Parathyroid adenoma (tissue), 2 donors: ENCODE data around the gene XRCC1.
A peak's percentile ranks its signal among the peaks of the same experiment; 100 is the strongest.
"Not testable (repeated sequence)": the region's sequence is repeated elsewhere in the genome, so short reads cannot be mapped to it uniquely, and the experiment has no call there.

Source experiments
- H2AFZ ChIP-seq: fragments of 300-600 bp; sonication (generic); one replicate; pipeline ENCODE4 v1.7.0; 2017; ENCODE audit warnings: antibody characterized with exemption, mild to moderate bottlenecking
- H3K27ac ChIP-seq: fragments of 300-600 bp; sonication (generic); one replicate; pipeline ENCODE4 v1.7.0; 2017
- H3K27me3 ChIP-seq: fragments of 300-600 bp; sonication (generic); one replicate; pipeline ENCODE4 v1.7.0; 2017; ENCODE audit warnings: low read length; ENCODE audit not compliant: control insufficient read depth, insufficient read depth
- H3K36me3 ChIP-seq: fragments of 300-600 bp; sonication (generic); one replicate; pipeline ENCODE4 v1.7.0; 2017; ENCODE audit warnings: low read length; ENCODE audit not compliant: control insufficient read depth, insufficient read depth
- H3K4me1 ChIP-seq: fragments of 300-600 bp; sonication (generic); one replicate; pipeline ENCODE4 v1.7.0; 2017; ENCODE audit warnings: control low read depth
- H3K4me2 ChIP-seq: fragments of 300-600 bp; sonication (generic); one replicate; pipeline ENCODE4 v1.7.0; 2017; ENCODE audit warnings: low read length
- H3K4me3 ChIP-seq: fragments of 300-600 bp; sonication (generic); one replicate; pipeline ENCODE4 v1.7.0; 2017; ENCODE audit warnings: low read depth, low read length
- H3K79me2 ChIP-seq: fragments of 300-600 bp; sonication (generic); one replicate; pipeline ENCODE4 v1.7.0; 2017; ENCODE audit warnings: control low read depth
- H3K9ac ChIP-seq: fragments of 300-600 bp; sonication (generic); one replicate; pipeline ENCODE4 v1.7.0; 2017; ENCODE audit warnings: mild to moderate bottlenecking
- H3K9me3 ChIP-seq: fragments of 300-600 bp; sonication (generic); one replicate; pipeline ENCODE4 v1.7.0; 2017; ENCODE audit warnings: low read length; ENCODE audit not compliant: control insufficient read depth
- CTCF ChIP-seq: fragments of 300-600 bp; sonication (generic); IDR thresholded peaks from one replicate; pipeline ENCODE4 v1.7.0; 2017; ENCODE audit warnings: antibody characterized with exemption, mild to moderate bottlenecking
- donor health status: primary hyperparathyroidism.

The XRCC1 gene

GRCh38 chr19:43526884-43527859 is 48.2 kb downstream of the XRCC1 start, which contains the start of gene ETHE1:
Gene ETHE1 (minus strand): TSS chr19:43527201. CDS start chr19:43527177, 24 bp downstream.
- Histone ChIP-seq H3K79me2 (no peaks in the 10 kb centered on the region), H2AFZ (peak within 1 kb of the TSS; percentile 96), H3K4me2 (peak within 1 kb of the TSS; percentile 94)

GRCh38 chr19:43525836-43526771 is 49.2 kb downstream of the XRCC1 start:
- peaks cover 5% of the 10 kb centered on the region for H3K4me1 ChIP-seq
- H3K4me2 ChIP-seq, result peak overlapping the region; percentile 94
- H3K9ac ChIP-seq, result peak overlapping the region; percentile 68
- peak overlapping the region; percentile 96 for H2AFZ ChIP-seq
- no peaks in the 10 kb centered on the region for H3K9me3 ChIP-seq
- H3K79me2 ChIP-seq, result no peaks in the 10 kb centered on the region
- H3K27ac ChIP-seq, result peak overlapping the region; percentile 58
- no peaks in the 10 kb centered on the region for H3K36me3 ChIP-seq
- no peaks in the 10 kb centered on the region for H3K27me3 ChIP-seq
- peak overlapping the region; percentile 73 for H3K4me3 ChIP-seq
- no peak for TF ChIP-seq CTCF

More at GRCh38 chr19:43526884-43527859, 48.2 kb downstream of the XRCC1 start, which contains the start of gene ETHE1:
- H3K27ac ChIP-seq, result peak within 1 kb of the TSS; percentile 58
- H3K9me3 ChIP-seq, result no peaks in the 10 kb centered on the region
- no peaks in the 10 kb centered on the region for H3K36me3 ChIP-seq
- no peaks in the 10 kb centered on the region for H3K27me3 ChIP-seq
- H3K9ac ChIP-seq, result peak within 1 kb of the TSS; percentile 68
- no peak for TF ChIP-seq CTCF
- H3K4me3 ChIP-seq, result peak within 1 kb of the TSS; percentile 73
- peaks cover 6% of the 10 kb centered on the region for H3K4me1 ChIP-seq

- H3K36me3 ChIP-seq, result no peaks in the 10 kb centered on the region
- peaks cover 5% of the 10 kb centered on the region for H3K4me1 ChIP-seq
- H3K79me2 ChIP-seq, result no peaks in the 10 kb centered on the region
- peak overlapping the region; percentile 73 for H3K4me3 ChIP-seq
- no peaks in the 10 kb centered on the region for H3K27me3 ChIP-seq
- TF ChIP-seq CTCF, result no peak
- peak overlapping the region; percentile 94 for H3K4me2 ChIP-seq
- no peak overlapping the region for H3K9ac ChIP-seq
- peak overlapping the region; percentile 34 for H2AFZ ChIP-seq
- no peaks in the 10 kb centered on the region for H3K9me3 ChIP-seq
- peak overlapping the region; percentile 51 for H3K27ac ChIP-seq
These were observed 50.1 kb downstream of the XRCC1 start for GRCh38 chr19:43524922-43525835.

- H3K27ac ChIP-seq, H3K9ac ChIP-seq: not testable (repeated sequence)
These were observed 51.6 kb downstream of the XRCC1 start for GRCh38 chr19:43523696-43524095.

More at GRCh38 chr19:43523696-43524095, 51.6 kb downstream of the XRCC1 start:
- H3K4me2 ChIP-seq, H3K27me3 ChIP-seq, H3K36me3 ChIP-seq, H3K4me3 ChIP-seq, H2AFZ ChIP-seq, H3K4me1 ChIP-seq, H3K79me2 ChIP-seq, H3K9me3 ChIP-seq: not testable (repeated sequence)
